Caco-2 (cell line): Measurements from ENCODE around the gene MT1F. TPM values are rescaled to one million over a fixed set of nuclear protein-coding genes. Genes with fewer than 3 reads are reported as not detected.

Experiments
- BruUV-seq: library from RNA; stranded (reverse); fragments of 400-500 nt; replicated peaks from 2 replicates; lab custom pipeline; 2021; lab: Mats Ljungman, UMichigan
- CTCF ChIA-PET: fragments of 300-600 bp; sonication (Branson Sonifier 250); formaldehyde crosslinking; loops from one replicate; lab custom pipeline; 2022; ENCODE audit warnings: antibody characterized with exemption; lab: Charles Lee
- POLR2A ChIA-PET: fragments of 300-600 bp; sonication (Branson Sonifier 250); formaldehyde crosslinking; loops from one replicate; lab custom pipeline; 2022; ENCODE audit warnings: antibody characterized with exemption; lab: Charles Lee
- DNase-seq, 2 experiments: peaks; one replicate each; pipeline versions ENCODE4 v3.0.0 to v3.0.0-alpha.2; 2020 to 2022
- H3K27me3 ChIP-seq: replicated peaks from 2 replicates; pipeline ENCODE4 v1.6.0; 2011; ENCODE audit warnings: low read length; ENCODE audit not compliant: control insufficient read depth, insufficient read depth
- H3K36me3 ChIP-seq: 2 replicates; pipeline ENCODE4 v1.5.1; 2011; ENCODE audit warnings: low read length; ENCODE audit not compliant: control insufficient read depth, insufficient read depth
- H3K4me1 ChIP-seq: fragments of 250-450 bp; sonication (Bioruptor Pico); 2 replicates; pipeline ENCODE4 v1.5.1; 2020; ENCODE audit warnings: mild to moderate bottlenecking
- H3K4me3 ChIP-seq: 2 replicates; pipeline ENCODE4 v1.5.1; 2011; ENCODE audit warnings: low read depth, mild to moderate bottlenecking, control low read depth, low read length
- H3K9me3 ChIP-seq: fragments of 250-450 bp; sonication (Bioruptor Pico); 2 replicates; pipeline ENCODE4 v1.5.1; 2020; ENCODE audit warnings: mild to moderate bottlenecking, moderate library complexity
- H3K27ac Mint-ChIP-seq: one replicate; pipeline ENCODE4 v1.8.0; 2022; ENCODE audit warnings: mixed read lengths; ENCODE audit not compliant: unreplicated experiment
- H3K27me3 Mint-ChIP-seq: one replicate; pipeline ENCODE4 v1.8.0; 2022; ENCODE audit warnings: mixed read lengths; ENCODE audit not compliant: insufficient read depth, unreplicated experiment
- H3K36me3 Mint-ChIP-seq: one replicate; pipeline ENCODE4 v1.8.0; 2022; ENCODE audit warnings: mild to moderate bottlenecking, mixed read lengths; ENCODE audit not compliant: insufficient read depth, unreplicated experiment
- H3K4me1 Mint-ChIP-seq: one replicate; pipeline ENCODE4 v1.8.0; 2022; ENCODE audit warnings: low read depth, mixed read lengths; ENCODE audit not compliant: unreplicated experiment
- H3K4me3 Mint-ChIP-seq: one replicate; pipeline ENCODE4 v1.8.0; 2022; ENCODE audit warnings: mild to moderate bottlenecking, moderate library complexity, mixed read lengths; ENCODE audit not compliant: unreplicated experiment
- H3K9me3 Mint-ChIP-seq: one replicate; pipeline ENCODE4 v1.8.0; 2022; ENCODE audit warnings: mixed read lengths; ENCODE audit not compliant: unreplicated experiment
- intact Hi-C: fragments of 100-400 bp; cut with micrococcal nuclease; formaldehyde crosslinking; loops from one replicate; pipeline ENCODE4 v1.10.0; 2022; ENCODE audit not compliant: unreplicated experiment
- total RNA-seq: library from RNA; stranded (reverse); gene quantifications from 2 replicates; pipeline ENCODE4 v1.2.3, GENCODE V29; 2022
- TF ChIP-seq, protein P1 (sequence below), 2 experiments: fragments of 200-600 bp in 1 of 2; IDR thresholded peaks; 1 replicate in 1 of 2; 2 replicates in 1 of 2; pipeline versions ENCODE4 v1.5.1 to v1.8.0; 2011 to 2022; ENCODE audit warnings: antibody characterized with exemption in 1 of 2, control low read depth in 1 of 2, inconsistent platforms in 1 of 2, low read depth in 1 of 2, low read length in 1 of 2, mild to moderate bottlenecking in 1 of 2, moderate library complexity in 1 of 2; ENCODE audit not compliant: insufficient read depth in 1 of 2, severe bottlenecking in 1 of 2, unreplicated experiment in 1 of 2

MT1F gene
- total RNA-seq, 1 experiment from 2014 or later = 12.5 TPM

DNA sequence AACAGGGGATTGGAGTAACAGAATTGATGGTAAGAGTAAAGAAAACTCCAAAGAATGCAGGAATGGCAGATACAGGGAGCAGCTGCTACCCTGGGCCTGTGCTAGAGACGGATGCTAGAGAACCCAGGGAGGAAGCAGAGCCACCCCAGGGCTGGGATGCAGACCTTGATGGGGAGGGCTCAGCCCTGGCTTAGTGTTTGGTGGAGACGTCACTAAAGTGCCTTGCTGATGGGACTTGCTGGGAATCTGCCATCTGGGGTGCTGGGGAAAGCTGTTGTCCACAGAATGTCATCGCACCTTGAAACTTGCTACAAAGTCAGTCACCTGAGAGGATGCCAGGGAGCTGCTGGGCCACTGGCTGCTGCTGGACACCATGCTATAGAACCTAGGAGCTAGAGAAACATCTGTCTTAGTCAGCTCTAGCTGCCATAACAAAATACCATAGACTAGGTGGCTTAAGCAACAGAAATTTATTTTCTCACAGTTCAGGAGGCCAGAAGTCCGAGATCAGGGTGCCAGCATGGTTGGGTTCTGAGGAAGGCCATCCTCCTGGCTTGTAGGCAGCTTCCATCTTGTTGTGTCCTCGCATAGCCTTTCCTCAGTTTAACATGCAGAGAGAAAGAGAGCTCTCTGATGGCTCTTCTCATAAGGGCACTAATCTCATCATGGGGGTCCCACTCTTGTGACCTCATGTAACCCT is 39.8 kb downstream of the MT1F start:
- POLR2A ChIA-PET = no interaction called here
- no peak overlapping the region for H3K4me3 Mint-ChIP-seq

DNA sequence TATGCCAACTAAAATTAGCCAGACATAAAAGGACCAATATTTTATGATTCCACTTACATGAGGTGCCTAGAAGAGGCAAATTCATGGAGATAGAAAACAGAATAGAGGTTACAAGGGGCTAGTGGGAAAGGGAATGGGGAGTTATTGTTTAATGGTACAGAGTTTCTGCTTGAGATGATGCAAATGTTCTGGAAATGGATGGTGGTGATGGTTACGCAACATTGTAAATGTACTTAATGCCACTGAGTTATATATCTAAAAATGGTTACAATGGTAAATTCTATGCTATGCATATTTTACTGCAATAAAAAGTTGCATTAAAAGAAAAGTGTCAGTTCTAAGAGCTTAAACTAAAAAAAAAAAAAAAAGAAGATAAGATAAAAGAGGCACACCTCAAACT is 42.4 kb downstream of the MT1F start:
- Mint-ChIP-seq H3K4me1 (peaks cover 4% of the 10 kb centered on the region), H3K27me3 (no peaks in the 10 kb centered on the region), H3K36me3 (no peaks in the 10 kb centered on the region), H3K27ac (no peak overlapping the region), H3K4me3 (no peak overlapping the region), H3K9me3 (peaks cover 15% of the 10 kb centered on the region)
- ChIA-PET CTCF (interaction anchor here (0.6 to 3.1 kb wide), 5 partner anchors 8 to 249 kb away, joined by 3 to 95 read pairs (median 4); partner anchors contain the start of genes NUDT21 and OGFOD1), POLR2A (interaction anchor here (0.5 to 0.7 kb wide), 2 partner anchors 15 to 43 kb away, joined by 3 to 5 read pairs; no protein-coding TSS in a partner anchor)
- intact Hi-C loops = loop anchor here (5.0 kb wide), 1 partner anchor 43 kb away; the partner anchor contains the start of gene MT1F
- H3K4me3 ChIP-seq = no peak overlapping the region
- no peaks in the 10 kb centered on the region for H3K36me3 ChIP-seq
- no TSS peak for BruUV-seq
- no peak for DNase-seq
- H3K27me3 ChIP-seq = no peaks in the 10 kb centered on the region
- TF ChIP-seq, protein P1, sequence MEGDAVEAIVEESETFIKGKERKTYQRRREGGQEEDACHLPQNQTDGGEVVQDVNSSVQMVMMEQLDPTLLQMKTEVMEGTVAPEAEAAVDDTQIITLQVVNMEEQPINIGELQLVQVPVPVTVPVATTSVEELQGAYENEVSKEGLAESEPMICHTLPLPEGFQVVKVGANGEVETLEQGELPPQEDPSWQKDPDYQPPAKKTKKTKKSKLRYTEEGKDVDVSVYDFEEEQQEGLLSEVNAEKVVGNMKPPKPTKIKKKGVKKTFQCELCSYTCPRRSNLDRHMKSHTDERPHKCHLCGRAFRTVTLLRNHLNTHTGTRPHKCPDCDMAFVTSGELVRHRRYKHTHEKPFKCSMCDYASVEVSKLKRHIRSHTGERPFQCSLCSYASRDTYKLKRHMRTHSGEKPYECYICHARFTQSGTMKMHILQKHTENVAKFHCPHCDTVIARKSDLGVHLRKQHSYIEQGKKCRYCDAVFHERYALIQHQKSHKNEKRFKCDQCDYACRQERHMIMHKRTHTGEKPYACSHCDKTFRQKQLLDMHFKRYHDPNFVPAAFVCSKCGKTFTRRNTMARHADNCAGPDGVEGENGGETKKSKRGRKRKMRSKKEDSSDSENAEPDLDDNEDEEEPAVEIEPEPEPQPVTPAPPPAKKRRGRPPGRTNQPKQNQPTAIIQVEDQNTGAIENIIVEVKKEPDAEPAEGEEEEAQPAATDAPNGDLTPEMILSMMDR (IDR thresholded peaks at IDR 0.05; ENCODE audit: insufficient read depth in 1 of 2, low read depth in 1 of 2, low read length in 1 of 2, severe bottlenecking in 1 of 2, unreplicated experiment in 1 of 2) = no peak
- H3K4me1 ChIP-seq = no peaks in the 10 kb centered on the region
- H3K9me3 ChIP-seq = peaks cover 9% of the 10 kb centered on the region

More for the DNA sequence above, 39.8 kb downstream of the MT1F start:
- Histone ChIP-seq H3K4me1 (no peaks in the 10 kb centered on the region), H3K36me3 (no peaks in the 10 kb centered on the region), H3K27me3 (no peaks in the 10 kb centered on the region), H3K9me3 (peaks cover 9% of the 10 kb centered on the region), H3K4me3 (no peak overlapping the region)
- TF ChIP-seq, protein P1 (IDR thresholded peaks at IDR 0.05; ENCODE audit: insufficient read depth in 1 of 2, low read depth in 1 of 2, low read length in 1 of 2, severe bottlenecking in 1 of 2, unreplicated experiment in 1 of 2) = no peak
- no peak overlapping the region for H3K27ac Mint-ChIP-seq
- H3K36me3 Mint-ChIP-seq = no peaks in the 10 kb centered on the region
- peaks cover 15% of the 10 kb centered on the region for H3K9me3 Mint-ChIP-seq
- no TSS peak for BruUV-seq
- intact Hi-C loops = no loop called here
- DNase-seq = no peak
- H3K4me1 Mint-ChIP-seq = peaks cover 10% of the 10 kb centered on the region
- CTCF ChIA-PET = interaction anchor here (1.2 kb wide), 1 partner anchor 94 kb away, joined by 3 read pairs; no protein-coding TSS in a partner anchor
- H3K27me3 Mint-ChIP-seq = no peaks in the 10 kb centered on the region

DNA sequence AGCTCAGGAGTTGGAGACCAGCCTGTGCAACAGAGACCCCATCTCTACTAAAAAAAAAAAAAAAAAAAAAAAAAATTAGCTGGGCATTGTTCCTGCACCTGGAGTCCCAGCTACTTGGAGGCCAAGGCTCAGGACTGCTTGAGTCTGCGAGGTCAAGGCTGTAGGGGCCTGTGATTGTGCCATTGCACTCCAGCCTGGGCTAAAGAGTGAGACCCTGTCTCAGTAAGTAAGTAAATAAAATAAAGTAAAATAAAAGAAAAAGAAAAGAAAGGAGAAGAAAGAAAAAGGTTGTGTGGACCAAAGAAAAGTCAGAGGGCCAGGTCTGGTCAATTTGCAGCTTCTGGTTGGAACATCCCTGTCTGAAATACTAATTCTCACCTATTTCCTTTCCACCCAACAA is 42.9 kb downstream of the MT1F start:
- Mint-ChIP-seq H3K4me3 (no peak overlapping the region), H3K27ac (no peak overlapping the region), H3K36me3 (no peaks in the 10 kb centered on the region), H3K9me3 (peaks cover 15% of the 10 kb centered on the region), H3K27me3 (no peaks in the 10 kb centered on the region), H3K4me1 (peaks cover 4% of the 10 kb centered on the region)
- H3K27me3 ChIP-seq = no peaks in the 10 kb centered on the region
- ChIA-PET CTCF (interaction anchor here (0.6 to 3.1 kb wide), 11 partner anchors 8 to 299 kb away, joined by 3 to 95 read pairs (median 4); partner anchors contain the start of genes MT1E, MT1F, NUDT21 and OGFOD1), POLR2A (interaction anchor here (0.5 to 0.7 kb wide), 2 partner anchors 15 to 43 kb away, joined by 3 to 5 read pairs; no protein-coding TSS in a partner anchor)
- BruUV-seq = no TSS peak
- no peaks in the 10 kb centered on the region for H3K36me3 ChIP-seq
- TF ChIP-seq, protein P1 (IDR thresholded peaks at IDR 0.05; ENCODE audit: insufficient read depth in 1 of 2, low read depth in 1 of 2, low read length in 1 of 2, severe bottlenecking in 1 of 2, unreplicated experiment in 1 of 2) = no peak
- DNase-seq = no peak
- peaks cover 9% of the 10 kb centered on the region for H3K9me3 ChIP-seq
- no peak overlapping the region for H3K4me3 ChIP-seq
- intact Hi-C loops = loop anchor here (5.0 kb wide), 1 partner anchor 43 kb away; the partner anchor contains the start of gene MT1F
- no peaks in the 10 kb centered on the region for H3K4me1 ChIP-seq
